GM12874 (cell line): ENCODE measurements around the gene PDAP1.

ENCODE experiments used
- CTCF ChIP-seq: IDR thresholded peaks from 2 replicates; pipeline ENCODE4 v1.5.1; 2011; ENCODE audit warnings: low read depth, mild to moderate bottlenecking, control low read depth, low read length, moderate library complexity; ENCODE audit not compliant: insufficient read depth

The PDAP1 gene

GRCh38 chr7:99409192-99409572 is 785 bp upstream of the PDAP1 start:
- no peak for TF ChIP-seq CTCF

GRCh38 chr7:99407872-99408378 is 472 bp downstream of the PDAP1 start:
- TF ChIP-seq CTCF, result no peak

- TF ChIP-seq CTCF, result no peak
Observed at GRCh38 chr7:99406557-99406956, 1.8 kb downstream of the PDAP1 start.

- no peak for TF ChIP-seq CTCF
Observed at GRCh38 chr7:99404977-99405320, 3.4 kb downstream of the PDAP1 start.

- no peak for TF ChIP-seq CTCF
Observed at GRCh38 chr7:99404235-99404976, 4.0 kb downstream of the PDAP1 start.

- no peak for TF ChIP-seq CTCF
Observed at GRCh38 chr7:99403764-99404163, 4.6 kb downstream of the PDAP1 start.

- no peak for TF ChIP-seq CTCF
Observed at GRCh38 chr7:99402854-99403253, 5.5 kb downstream of the PDAP1 start.
